Measurements from ENCODE around the gene SPECC1.

The SPECC1 gene

GRCh38 chr17:20282526-20283308 lies 273.6 kb downstream of the SPECC1 start:
- H3K9ac ChIP-seq (ENCODE audit: low read length in 5 of 5), result no peak overlapping the region
- no peak overlapping the region for H3K27ac ChIP-seq (ENCODE audit: low read depth, low read length)
- H3K4me3 ChIP-seq (ENCODE audit: low read depth in 1 of 5, low read length in 5 of 5), result no peak overlapping the region
- no peaks in the 10 kb centered on the region for H3K27me3 ChIP-seq (ENCODE audit: control insufficient read depth in 5 of 5, insufficient read depth in 4 of 5, low read length in 5 of 5)
- H3K36me3 ChIP-seq (ENCODE audit: control insufficient read depth in 5 of 5, insufficient read depth in 5 of 5, low read length in 5 of 5), result peaks cover 0 to 27% (median 2%) of the 10 kb centered on the region in 5 donors
- no peaks in the 10 kb centered on the region for H3K9me3 ChIP-seq (ENCODE audit: control insufficient read depth in 5 of 5, low read length in 5 of 5)
- peaks cover 0 to 8% (median 0%) of the 10 kb centered on the region in 5 donors for H3K4me1 ChIP-seq (ENCODE audit: control insufficient read depth in 5 of 5, insufficient read depth in 5 of 5, low read length in 5 of 5)

- H3K4me1 ChIP-seq (ENCODE audit: control insufficient read depth in 5 of 5, insufficient read depth in 5 of 5, low read length in 5 of 5), result peaks cover 0 to 8% (median 0%) of the 10 kb centered on the region in 5 donors
- no peaks in the 10 kb centered on the region for H3K9me3 ChIP-seq (ENCODE audit: control insufficient read depth in 5 of 5, low read length in 5 of 5)
- H3K9ac ChIP-seq (ENCODE audit: low read length in 5 of 5), result no peak overlapping the region
- H3K36me3 ChIP-seq (ENCODE audit: control insufficient read depth in 5 of 5, insufficient read depth in 5 of 5, low read length in 5 of 5), result peaks cover 0 to 27% (median 2%) of the 10 kb centered on the region in 5 donors
- H3K27ac ChIP-seq (ENCODE audit: low read depth, low read length), result no peak overlapping the region
- H3K27me3 ChIP-seq (ENCODE audit: control insufficient read depth in 5 of 5, insufficient read depth in 4 of 5, low read length in 5 of 5), result no peaks in the 10 kb centered on the region
- H3K4me3 ChIP-seq (ENCODE audit: low read depth in 1 of 5, low read length in 5 of 5), result no peak overlapping the region
These were observed 274.9 kb downstream of the SPECC1 start for GRCh38 chr17:20284022-20284421.

GRCh38 chr17:20284570-20285295 lies 275.6 kb downstream of the SPECC1 start:
- no peak overlapping the region for H3K27ac ChIP-seq (ENCODE audit: low read depth, low read length)
- H3K4me3 ChIP-seq (ENCODE audit: low read depth in 1 of 5, low read length in 5 of 5), result no peak overlapping the region
- H3K9me3 ChIP-seq (ENCODE audit: control insufficient read depth in 5 of 5, low read length in 5 of 5), result no peaks in the 10 kb centered on the region
- H3K4me1 ChIP-seq (ENCODE audit: control insufficient read depth in 5 of 5, insufficient read depth in 5 of 5, low read length in 5 of 5), result peaks cover 0 to 8% (median 0%) of the 10 kb centered on the region in 5 donors
- H3K36me3 ChIP-seq (ENCODE audit: control insufficient read depth in 5 of 5, insufficient read depth in 5 of 5, low read length in 5 of 5), result peaks cover 0 to 27% (median 2%) of the 10 kb centered on the region in 5 donors
- H3K27me3 ChIP-seq (ENCODE audit: control insufficient read depth in 5 of 5, insufficient read depth in 4 of 5, low read length in 5 of 5), result no peaks in the 10 kb centered on the region
- H3K9ac ChIP-seq (ENCODE audit: low read length in 5 of 5), result no peak overlapping the region

GRCh38 chr17:20289984-20290383 lies 280.8 kb downstream of the SPECC1 start:
- Histone ChIP-seq H3K9me3 (ENCODE audit: control insufficient read depth in 5 of 5, low read length in 5 of 5) (no peaks in the 10 kb centered on the region), H3K27me3 (ENCODE audit: control insufficient read depth in 5 of 5, insufficient read depth in 4 of 5, low read length in 5 of 5) (no peaks in the 10 kb centered on the region), H3K4me3 (ENCODE audit: low read depth in 1 of 5, low read length in 5 of 5) (no peak overlapping the region), H3K27ac (ENCODE audit: low read depth, low read length) (no peak overlapping the region), H3K9ac (ENCODE audit: low read length in 5 of 5) (no peak overlapping the region), H3K4me1 (ENCODE audit: control insufficient read depth in 5 of 5, insufficient read depth in 5 of 5, low read length in 5 of 5) (no peaks in the 10 kb centered on the region), H3K36me3 (ENCODE audit: control insufficient read depth in 5 of 5, insufficient read depth in 5 of 5, low read length in 5 of 5) (peaks cover 0 to 8% (median 2%) of the 10 kb centered on the region in 5 donors)

GRCh38 chr17:20291853-20292252 lies 282.7 kb downstream of the SPECC1 start:
- Histone ChIP-seq H3K4me1 (ENCODE audit: control insufficient read depth in 5 of 5, insufficient read depth in 5 of 5, low read length in 5 of 5) (no peaks in the 10 kb centered on the region), H3K9me3 (ENCODE audit: control insufficient read depth in 5 of 5, low read length in 5 of 5) (no peaks in the 10 kb centered on the region), H3K27me3 (ENCODE audit: control insufficient read depth in 5 of 5, insufficient read depth in 4 of 5, low read length in 5 of 5) (no peaks in the 10 kb centered on the region), H3K9ac (ENCODE audit: low read length in 5 of 5) (no peak overlapping the region), H3K27ac (ENCODE audit: low read depth, low read length) (no peak overlapping the region), H3K4me3 (ENCODE audit: low read depth in 1 of 5, low read length in 5 of 5) (no peak overlapping the region), H3K36me3 (ENCODE audit: control insufficient read depth in 5 of 5, insufficient read depth in 5 of 5, low read length in 5 of 5) (peaks cover 0 to 4% (median under 1%) of the 10 kb centered on the region in 5 donors)

GRCh38 chr17:20293501-20293900 lies 284.3 kb downstream of the SPECC1 start:
- Histone ChIP-seq H3K27ac (ENCODE audit: low read depth, low read length) (no peak overlapping the region), H3K36me3 (ENCODE audit: control insufficient read depth in 5 of 5, insufficient read depth in 5 of 5, low read length in 5 of 5) (peaks cover 0 to 9% (median 3%) of the 10 kb centered on the region in 5 donors), H3K9me3 (ENCODE audit: control insufficient read depth in 5 of 5, low read length in 5 of 5) (no peaks in the 10 kb centered on the region), H3K4me1 (ENCODE audit: control insufficient read depth in 5 of 5, insufficient read depth in 5 of 5, low read length in 5 of 5) (no peaks in the 10 kb centered on the region), H3K27me3 (ENCODE audit: control insufficient read depth in 5 of 5, insufficient read depth in 4 of 5, low read length in 5 of 5) (no peaks in the 10 kb centered on the region), H3K4me3 (ENCODE audit: low read depth in 1 of 5, low read length in 5 of 5) (no peak overlapping the region), H3K9ac (ENCODE audit: low read length in 5 of 5) (no peak overlapping the region)

GRCh38 chr17:20294120-20294519 lies 285.0 kb downstream of the SPECC1 start:
- no peak overlapping the region for H3K9ac ChIP-seq (ENCODE audit: low read length in 5 of 5)
- H3K27ac ChIP-seq (ENCODE audit: low read depth, low read length), result no peak overlapping the region
- no peaks in the 10 kb centered on the region for H3K4me1 ChIP-seq (ENCODE audit: control insufficient read depth in 5 of 5, insufficient read depth in 5 of 5, low read length in 5 of 5)
- no peaks in the 10 kb centered on the region for H3K9me3 ChIP-seq (ENCODE audit: control insufficient read depth in 5 of 5, low read length in 5 of 5)
- H3K27me3 ChIP-seq (ENCODE audit: control insufficient read depth in 5 of 5, insufficient read depth in 4 of 5, low read length in 5 of 5), result no peaks in the 10 kb centered on the region
- peaks cover 0 to 9% (median 3%) of the 10 kb centered on the region in 5 donors for H3K36me3 ChIP-seq (ENCODE audit: control insufficient read depth in 5 of 5, insufficient read depth in 5 of 5, low read length in 5 of 5)
- H3K4me3 ChIP-seq (ENCODE audit: low read depth in 1 of 5, low read length in 5 of 5), result no peak overlapping the region

GRCh38 chr17:20299013-20299412 lies 289.9 kb downstream of the SPECC1 start:
- H3K4me1 ChIP-seq (ENCODE audit: control insufficient read depth in 5 of 5, insufficient read depth in 5 of 5, low read length in 5 of 5), result no peaks in the 10 kb centered on the region
- peaks cover 0 to 18% (median 8%) of the 10 kb centered on the region in 5 donors for H3K36me3 ChIP-seq (ENCODE audit: control insufficient read depth in 5 of 5, insufficient read depth in 5 of 5, low read length in 5 of 5)
- H3K4me3 ChIP-seq (ENCODE audit: low read depth in 1 of 5, low read length in 5 of 5), result no peak overlapping the region
- no peaks in the 10 kb centered on the region for H3K9me3 ChIP-seq (ENCODE audit: control insufficient read depth in 5 of 5, low read length in 5 of 5)
- no peak overlapping the region for H3K27ac ChIP-seq (ENCODE audit: low read depth, low read length)
- H3K27me3 ChIP-seq (ENCODE audit: control insufficient read depth in 5 of 5, insufficient read depth in 4 of 5, low read length in 5 of 5), result no peaks in the 10 kb centered on the region
- no peak overlapping the region for H3K9ac ChIP-seq (ENCODE audit: low read length in 5 of 5)

- H3K36me3 ChIP-seq (ENCODE audit: control insufficient read depth in 5 of 5, insufficient read depth in 5 of 5, low read length in 5 of 5), result peaks cover 0 to 18% (median 8%) of the 10 kb centered on the region in 5 donors
- H3K27ac ChIP-seq (ENCODE audit: low read depth, low read length), result no peak overlapping the region
- H3K9me3 ChIP-seq (ENCODE audit: control insufficient read depth in 5 of 5, low read length in 5 of 5), result peaks cover 0 to 2% (median 0%) of the 10 kb centered on the region in 5 donors
- no peaks in the 10 kb centered on the region for H3K4me1 ChIP-seq (ENCODE audit: control insufficient read depth in 5 of 5, insufficient read depth in 5 of 5, low read length in 5 of 5)
- H3K27me3 ChIP-seq (ENCODE audit: control insufficient read depth in 5 of 5, insufficient read depth in 4 of 5, low read length in 5 of 5), result no peaks in the 10 kb centered on the region
- H3K4me3 ChIP-seq (ENCODE audit: low read depth in 1 of 5, low read length in 5 of 5), result no peak overlapping the region
- H3K9ac ChIP-seq (ENCODE audit: low read length in 5 of 5), result no peak overlapping the region
These were observed 291.3 kb downstream of the SPECC1 start for GRCh38 chr17:20300436-20300934.

Measured in subcutaneous abdominal adipose tissue (tissue), 5 donors.